GM18870 (cell line): ENCODE measurements around the gene ALPK3.

Experiments
- ATAC-seq: cut with Tn5 transposase; IDR thresholded peaks from one replicate; pipeline ENCODE4 v1.9.1; 2021; ENCODE audit warnings: moderate library complexity; ENCODE audit not compliant: unreplicated experiment

ALPK3 gene

DNA sequence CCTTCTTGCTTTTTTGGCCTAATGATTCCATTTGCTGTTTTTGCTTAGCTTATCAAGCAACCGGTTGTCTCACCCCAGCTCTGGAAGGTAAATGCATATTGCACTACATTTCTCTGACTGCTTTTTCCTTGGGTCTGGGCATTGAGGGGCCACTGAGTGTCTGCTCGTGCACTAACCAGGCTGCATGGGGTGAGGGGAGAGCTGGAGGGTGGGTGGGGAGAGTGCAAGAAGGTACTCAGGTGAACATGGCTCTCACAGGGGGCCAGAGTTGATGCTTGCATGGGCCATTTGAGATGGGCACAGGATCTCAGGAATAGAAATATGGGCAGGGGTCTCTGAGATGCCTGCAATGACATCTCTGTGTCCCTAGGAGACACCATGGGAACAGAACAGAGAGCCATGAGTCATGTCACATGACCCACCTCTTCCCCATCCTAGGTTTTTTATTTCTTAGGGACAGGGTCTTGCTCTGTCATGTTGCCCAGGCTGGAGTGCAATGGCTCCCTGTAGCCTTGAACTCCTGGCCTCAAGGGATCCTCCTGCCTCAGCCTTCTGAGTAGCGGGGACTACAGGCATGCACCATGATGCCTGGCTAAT, 6.2 kb downstream of the ALPK3 start:
- no peak for ATAC-seq

DNA sequence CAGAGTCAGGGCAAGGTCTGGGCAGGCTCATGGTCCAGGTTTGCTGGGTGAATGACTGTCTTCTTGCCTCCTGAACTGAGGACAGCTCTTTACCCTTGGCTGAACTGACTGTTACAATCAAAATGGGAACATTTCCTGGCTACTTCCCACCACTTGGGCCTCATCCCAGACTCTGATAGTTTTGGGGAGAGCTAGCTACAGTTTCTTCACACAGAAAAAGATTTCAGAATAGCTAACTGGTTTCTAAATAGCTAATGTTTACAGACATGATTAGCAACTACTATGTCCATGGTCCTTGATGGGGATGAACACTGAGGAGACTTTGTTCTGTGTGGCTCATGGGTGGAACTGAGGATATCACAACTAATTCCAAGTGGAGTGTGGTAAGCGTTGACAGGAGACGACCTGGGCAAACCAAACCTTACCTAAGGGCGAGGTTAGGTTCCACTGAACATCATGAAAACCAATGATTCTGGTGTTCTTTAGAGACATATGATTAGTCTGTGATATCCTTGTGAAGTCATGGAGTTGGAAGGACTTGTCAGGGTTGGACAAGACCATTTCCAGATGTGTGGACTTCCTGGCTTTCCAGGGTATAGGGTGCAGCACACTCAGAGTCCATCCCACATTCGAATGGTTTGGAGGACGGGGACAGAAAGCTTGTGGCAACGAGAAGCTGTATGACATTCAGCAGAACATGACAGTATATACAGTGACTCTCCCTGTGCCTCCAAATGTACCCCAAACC, 7.3 kb downstream of the ALPK3 start:
- no peak for ATAC-seq

DNA sequence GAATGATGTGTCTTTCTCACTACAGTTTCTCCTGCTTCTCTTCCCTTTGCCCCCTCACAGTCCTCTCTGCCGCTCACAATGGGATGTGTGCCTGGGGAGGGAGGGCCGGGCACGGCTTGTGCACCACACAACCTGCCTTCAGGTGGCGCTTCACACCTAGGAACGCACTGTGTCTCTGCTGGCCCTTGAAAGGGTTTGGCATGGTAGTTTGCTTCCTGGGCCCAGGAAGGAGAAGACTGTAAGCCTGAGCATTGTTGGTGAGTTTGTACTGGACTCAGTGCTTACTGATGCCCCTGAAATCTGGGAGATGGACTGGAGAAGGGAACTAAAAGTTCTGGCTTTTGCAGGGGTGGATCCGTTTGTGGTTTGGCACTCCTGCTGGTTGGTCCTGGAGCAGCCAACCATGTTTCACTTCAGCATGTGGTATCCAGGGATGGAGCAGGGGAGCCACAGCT, 9.2 kb downstream of the ALPK3 start:
- ATAC-seq = no peak

DNA sequence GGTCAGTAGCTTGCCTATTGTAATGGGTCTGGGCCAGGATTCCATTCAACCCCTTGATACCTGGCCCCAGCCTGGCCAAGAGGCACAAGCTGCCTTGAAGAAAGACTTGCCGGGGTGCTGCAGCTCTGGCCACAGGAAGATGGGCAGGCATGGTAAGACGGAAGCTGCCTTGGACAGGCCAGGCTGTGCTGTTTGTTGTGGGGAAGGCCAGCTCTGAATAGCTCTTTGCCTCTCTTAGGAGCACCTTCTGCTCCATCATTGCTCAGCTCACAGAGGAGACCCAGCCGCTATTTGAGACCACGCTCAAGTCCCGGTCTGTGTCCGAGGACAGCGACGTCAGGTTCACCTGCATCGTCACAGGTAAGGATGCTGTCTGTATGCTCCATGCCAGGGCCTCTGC, 10.1 kb downstream of the ALPK3 start:
- ATAC-seq = no peak

DNA sequence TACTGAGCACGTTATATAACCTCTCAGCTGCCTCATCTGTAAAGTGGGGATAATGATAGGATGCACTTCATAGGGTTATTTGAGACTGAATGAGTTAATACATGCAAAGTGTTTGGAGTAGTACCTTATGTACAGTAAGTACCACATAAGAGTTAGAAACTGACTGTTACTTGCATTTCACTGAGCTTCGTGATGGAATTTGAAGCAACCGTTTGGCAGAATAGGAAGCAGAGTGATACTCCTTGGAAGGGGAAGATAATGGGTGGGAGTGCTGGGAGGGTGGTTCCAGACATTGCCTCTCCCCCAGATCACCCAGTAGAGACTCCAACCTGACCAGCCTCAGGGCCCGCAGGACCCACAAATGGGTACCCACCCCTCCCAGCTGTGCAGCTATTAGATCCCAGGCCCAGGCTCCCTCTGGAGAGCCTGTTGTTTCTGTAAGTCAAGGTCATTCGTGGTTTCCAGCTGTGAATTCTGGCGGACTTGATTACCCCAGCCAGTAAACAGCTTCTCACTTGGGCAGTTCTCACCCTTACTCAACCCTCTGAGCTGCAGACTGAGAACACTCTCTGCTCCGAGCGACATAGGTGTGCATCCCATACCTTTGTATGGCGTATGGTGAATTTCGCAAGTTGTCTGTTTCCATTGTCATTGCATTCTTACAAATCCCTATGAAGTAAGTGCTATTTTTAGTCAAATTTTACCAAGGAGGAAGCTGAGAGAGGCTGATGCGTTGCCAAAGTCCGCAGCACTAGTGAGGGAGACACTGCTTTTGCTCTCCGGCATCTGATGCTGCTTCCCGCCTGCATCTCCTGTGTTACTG, 11.1 kb downstream of the ALPK3 start:
- no peak for ATAC-seq

DNA sequence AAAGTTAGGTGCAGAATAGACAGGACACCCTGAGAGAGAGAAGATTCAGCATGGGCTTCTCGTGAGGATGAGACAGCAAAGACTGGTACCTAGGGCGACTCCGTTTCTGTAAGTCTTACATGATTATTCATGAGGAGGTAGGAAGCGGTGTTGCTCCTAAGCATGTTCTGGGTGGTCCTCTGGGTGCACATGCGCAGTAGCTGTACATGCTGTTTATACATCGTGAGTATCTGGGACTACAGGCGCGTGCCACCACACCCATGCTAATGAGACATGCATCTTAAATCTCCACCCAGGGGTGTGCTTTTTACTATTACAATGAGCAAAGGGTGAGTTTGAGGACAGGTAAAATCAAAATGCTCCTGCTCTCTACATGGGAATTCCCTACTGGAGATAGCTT, 12.3 kb downstream of the ALPK3 start:
- no peak for ATAC-seq

DNA sequence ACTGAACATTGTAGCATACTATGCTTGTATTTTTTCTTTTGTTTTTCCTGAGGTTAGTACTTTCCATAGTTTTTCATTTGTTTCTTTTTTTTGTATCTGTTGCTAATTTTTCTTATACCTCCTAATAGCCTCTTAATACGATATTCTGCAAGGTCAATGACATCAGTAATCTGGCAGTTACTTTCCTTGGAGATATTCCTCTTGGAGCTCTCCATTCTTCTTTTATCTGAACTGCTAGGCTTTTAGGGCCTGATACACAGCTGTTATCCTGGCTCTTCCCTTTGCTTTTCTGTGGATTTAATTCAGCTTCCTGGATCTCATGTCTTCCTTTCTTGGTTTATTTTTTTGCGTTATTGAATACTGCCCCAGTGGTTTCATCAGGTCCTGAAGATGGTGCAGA, 12.9 kb downstream of the ALPK3 start:
- no peak for ATAC-seq

DNA sequence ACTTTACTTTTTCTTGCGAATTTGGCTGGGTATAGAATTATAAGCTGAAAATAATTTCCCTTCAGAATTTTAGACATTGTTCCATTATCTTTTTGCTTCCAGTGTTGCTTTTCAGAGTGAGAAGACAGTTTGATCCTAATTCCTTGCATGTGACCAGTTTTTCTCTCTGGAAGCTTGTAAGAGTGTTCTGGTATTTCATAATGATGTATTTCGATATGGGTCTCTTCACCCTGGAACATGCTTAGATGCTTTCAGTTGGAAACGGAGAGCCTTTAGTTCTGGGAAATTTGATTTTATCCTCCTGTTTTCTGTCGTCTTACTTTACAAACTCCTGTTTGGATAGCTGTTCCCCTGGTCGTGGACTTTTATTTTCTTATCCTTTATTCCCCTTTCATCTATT, 13.9 kb downstream of the ALPK3 start:
- ATAC-seq = no peak

DNA sequence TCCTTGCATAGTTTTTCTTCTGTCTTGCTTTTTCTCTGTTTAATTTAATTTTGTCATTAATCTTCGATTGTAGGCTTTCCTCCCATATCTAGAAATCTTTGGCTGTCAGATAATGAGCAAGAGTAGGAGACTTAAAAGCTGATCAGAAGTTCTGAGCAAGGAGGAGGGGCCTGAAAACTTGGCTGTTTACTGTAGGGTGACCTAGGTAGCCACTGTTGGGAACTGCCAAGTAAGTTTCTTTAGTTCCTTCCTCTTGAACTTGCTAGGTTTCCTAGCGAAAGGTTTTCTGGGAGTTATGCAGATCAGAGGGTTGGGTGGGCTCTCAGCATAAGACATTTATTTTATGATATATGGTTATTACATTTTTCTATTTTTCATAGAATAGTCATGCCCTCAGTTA, 14.5 kb downstream of the ALPK3 start:
- ATAC-seq = no peak

DNA sequence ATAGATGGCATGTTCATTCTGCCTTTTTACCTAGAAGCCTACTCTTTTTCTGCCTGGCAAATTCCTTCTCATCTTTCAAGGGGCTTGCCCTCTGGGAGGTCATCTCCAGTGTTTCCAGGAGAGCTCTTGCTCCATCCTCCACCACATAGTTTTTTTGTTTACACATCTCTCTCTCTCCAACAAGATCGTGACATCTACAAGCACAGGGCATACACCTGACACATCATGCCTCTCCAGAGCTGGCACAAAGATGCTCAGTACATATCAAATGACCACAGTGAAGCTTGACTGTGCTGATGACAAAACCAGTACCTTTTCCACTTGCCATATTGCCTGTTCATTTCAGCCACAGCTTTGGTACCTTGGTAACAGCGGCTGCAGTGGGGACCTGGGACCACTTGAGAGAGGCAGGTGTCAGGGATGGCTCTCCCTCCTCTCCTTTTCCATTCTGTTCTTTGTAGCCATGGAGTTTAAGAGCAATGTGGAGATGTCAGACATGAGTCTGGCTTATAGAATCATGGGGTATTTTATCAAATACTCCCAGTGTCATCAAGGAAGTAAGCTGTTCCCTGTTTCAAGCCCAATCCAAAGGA, 15.4 kb downstream of the ALPK3 start:
- ATAC-seq = no peak

DNA sequence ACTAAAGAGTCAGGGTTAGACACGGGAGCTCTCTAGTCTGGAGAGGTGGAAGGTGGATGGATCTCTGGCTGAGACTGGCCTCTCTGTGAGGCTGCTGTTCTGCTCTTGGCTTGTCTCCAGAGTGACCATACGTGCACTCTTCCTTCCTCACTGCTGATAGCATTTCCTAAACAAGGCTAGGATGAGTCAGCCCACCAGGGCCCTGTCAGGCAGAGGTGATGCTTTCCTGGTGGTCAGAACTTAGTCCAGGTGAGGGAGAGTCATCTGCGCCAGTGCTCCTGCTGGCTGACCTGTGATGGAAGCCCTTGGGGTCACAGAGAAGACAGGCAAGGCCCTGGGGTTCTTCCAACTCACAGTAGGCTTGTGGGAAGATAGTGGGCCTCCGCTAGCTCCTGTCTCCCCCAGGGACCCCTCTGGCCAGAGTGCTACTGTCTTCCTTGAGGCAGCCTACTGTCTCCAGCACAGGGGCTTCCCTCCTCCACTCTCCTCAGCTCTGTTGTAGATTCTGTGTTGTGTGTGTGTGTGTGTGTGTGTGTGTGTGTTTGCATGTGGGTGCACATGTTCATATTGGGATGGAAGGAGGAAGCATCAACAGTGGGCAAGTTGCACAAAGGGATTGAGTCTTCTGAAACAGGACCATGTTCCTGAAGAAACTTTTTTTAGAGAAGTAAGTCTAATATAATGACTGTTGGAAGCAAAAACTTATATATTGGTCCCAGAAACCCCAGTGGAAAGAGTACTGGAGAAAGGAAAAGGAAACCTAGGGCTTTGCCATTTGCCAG, 16.5 kb downstream of the ALPK3 start:
- ATAC-seq = no peak

DNA sequence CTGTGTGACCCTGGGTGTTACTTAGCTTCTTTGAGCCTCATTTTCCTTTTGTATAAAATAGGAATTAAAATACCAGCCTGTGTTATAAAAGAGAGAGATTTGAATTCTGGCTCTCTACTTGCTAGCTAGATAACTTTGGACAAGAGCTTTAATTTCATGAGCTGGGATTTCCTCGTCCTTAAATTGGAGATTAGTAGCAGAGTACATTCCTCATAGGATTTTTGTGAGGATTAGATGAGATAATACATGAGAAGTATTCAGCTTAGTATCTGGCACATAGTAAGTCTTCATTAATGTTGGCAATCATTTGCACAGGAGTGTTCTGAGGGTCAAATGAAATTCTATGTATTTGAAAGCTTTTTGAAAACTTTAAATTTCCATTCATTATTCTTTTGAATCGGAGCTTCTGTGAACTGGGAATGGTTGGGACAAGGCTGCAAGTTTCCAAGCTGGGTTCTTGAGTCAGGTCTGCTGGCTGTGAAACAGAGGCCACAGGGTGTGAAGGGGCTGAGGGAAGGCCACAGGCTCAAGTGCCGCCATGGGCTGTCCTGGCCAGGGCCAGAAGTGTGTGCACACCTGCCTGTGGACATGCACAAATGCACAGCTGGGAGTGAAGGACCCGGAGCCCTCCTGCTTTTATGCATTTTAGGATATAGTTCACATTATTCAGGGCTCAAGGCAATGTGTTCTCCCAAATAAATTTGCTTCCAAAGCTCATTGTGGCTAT, 17.2 kb downstream of the ALPK3 start:
- no peak for ATAC-seq

DNA sequence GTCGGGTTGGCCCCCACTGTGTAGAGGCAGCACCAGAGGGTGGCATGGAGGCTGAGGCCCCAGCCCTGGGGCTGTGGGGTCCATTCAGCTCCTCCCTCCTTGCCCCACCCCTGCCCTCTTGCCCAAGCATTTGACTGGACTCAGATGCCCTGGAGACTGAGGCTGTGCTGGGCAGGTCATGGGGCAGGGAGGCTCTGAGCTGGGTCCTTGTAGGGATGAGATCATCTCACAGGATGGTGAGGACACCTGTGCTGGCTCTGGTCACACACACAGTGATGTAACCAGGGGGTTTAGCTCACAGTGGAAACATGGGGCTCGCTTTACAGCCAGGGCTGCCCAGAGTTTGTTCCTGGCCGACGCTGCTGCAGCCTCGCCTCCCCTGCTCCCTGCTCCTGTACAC, 17.8 kb downstream of the ALPK3 start:
- ATAC-seq = no peak

DNA sequence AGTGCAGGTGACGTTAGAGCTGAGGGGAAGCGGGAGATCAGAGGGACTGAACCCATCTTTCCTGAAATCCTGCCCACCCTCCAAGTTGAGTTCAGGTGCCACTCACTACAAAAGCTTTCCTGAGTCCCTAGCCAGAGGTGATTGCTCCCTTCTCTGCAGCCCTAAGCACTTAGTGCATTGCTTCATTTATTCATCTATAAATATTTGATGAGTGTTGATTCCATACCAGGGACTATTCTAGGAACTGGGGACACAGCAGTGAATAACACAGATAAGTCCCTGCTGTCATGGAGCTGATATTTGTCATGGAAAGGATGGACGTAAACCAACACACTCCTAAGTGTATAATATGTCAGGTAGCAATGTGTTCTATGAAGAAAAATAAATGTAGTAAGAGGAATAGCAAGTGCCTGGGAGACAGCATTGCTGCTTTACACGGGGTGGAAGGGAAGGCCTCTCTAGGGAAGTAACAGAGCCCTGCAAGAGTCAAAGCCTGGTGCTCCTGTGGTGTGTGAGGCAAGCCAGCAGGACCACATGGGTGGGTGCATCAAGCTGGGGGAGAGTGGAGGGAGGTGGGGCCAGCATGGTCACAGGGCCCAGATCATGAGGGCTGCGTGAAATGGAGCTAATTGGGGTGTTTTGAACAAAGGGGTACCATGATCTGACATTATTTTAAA, 18.6 kb downstream of the ALPK3 start:
- ATAC-seq = no peak

DNA sequence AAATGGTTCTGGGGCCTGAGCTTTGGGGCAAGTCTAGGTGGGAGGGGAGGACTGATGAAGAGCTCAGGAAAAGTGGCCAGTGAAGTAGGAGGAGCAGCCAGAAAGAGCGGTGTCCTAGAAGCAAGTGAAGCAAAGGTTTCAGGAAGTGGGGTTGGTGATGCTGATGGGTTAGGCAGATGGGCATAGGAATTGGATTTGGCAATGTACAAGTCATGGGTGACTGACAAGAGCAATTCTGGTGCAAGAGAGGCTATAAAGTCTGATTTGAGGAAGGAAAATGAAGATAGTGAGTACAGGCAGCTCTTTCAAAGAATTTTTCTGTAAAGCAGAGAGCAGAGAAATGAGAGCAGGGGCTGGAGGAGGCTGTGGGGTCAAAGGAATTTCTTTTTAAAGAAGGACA, 19.7 kb downstream of the ALPK3 start:
- ATAC-seq = no peak

DNA sequence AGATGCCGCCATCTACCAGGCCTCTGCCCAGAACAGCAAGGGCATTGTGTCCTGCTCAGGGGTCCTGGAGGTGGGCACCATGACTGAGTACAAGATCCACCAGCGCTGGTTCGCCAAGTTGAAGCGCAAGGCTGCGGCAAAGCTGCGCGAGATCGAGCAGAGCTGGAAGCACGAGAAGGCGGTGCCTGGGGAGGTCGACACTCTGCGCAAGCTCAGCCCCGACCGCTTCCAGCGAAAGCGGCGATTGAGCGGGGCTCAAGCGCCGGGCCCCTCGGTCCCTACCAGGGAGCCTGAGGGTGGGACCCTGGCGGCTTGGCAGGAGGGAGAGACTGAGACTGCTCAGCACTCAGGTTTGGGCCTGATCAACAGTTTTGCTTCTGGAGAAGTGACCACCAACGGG, 22.6 kb downstream of the ALPK3 start:
- no peak for ATAC-seq

DNA sequence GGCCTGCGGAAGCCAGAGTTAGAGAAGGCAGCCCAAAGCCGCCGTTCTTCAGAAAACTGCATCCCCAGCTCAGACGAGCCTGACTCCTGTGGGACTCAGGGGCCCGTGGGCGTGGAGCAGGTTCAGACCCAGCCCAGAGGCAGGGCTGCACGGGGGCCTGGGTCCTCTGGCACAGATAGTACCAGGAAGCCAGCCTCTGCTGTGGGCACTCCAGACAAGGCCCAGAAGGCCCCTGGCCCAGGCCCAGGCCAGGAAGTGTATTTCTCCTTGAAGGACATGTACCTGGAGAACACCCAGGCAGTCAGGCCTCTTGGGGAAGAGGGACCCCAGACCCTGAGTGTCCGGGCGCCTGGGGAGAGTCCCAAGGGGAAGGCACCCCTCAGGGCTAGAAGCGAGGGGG, 23.1 kb downstream of the ALPK3 start:
- no peak for ATAC-seq

DNA sequence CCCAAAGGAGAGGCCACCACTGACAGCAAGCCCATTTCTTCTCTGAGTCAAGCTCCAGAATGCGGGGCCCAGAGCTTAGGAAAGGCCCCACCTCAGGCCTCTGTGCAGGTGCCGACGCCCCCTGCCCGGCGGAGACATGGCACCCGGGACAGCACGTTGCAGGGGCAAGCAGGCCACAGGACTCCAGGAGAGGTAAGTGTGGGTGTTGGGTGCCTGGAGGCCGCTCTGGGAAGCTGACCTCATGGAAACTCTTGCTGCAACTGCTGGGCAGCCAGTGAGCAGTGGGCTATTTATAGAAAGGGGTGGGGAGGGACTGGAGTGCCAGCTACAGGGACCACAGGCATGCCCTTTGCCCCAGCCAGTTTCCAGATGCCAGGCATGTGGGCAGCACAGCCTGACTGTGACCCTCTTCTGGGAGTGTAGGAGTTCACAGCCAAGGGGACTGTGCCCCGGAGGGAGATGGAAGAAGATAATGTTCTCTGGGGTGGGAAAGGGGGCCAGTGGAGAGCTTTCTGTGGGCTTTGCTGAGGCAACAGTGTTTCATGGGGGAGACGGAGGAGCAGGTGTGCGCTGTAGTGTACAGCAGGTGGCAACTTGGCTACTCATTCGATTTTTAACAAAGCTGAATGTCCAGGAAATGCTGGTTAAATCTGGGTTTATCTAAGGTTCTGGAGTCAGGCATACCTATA, 23.7 kb downstream of the ALPK3 start:
- no peak for ATAC-seq

DNA sequence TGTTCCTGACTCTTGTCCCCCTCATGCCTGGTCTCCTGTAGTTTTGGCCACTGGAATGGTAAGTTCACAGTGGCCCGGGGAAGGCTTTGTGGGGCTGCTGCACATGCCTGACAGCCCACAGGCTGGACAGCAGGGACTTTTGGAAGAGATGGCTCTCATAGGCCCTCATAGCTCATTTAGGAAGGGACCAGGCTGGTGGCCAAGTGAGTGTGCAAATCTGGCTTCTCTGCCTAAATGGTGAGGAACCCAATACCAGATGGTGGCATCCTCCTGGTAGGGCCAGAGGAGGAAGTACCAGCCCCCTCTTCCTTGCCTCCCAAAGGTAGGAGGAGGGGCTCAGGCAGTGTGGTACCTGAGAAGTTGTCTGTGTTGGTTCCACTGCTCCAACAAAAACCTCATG, 25.6 kb downstream of the ALPK3 start:
- no peak for ATAC-seq
